GM21786 (cell line): ENCODE data around the gene TRIM74.
"Not testable (repeated sequence)": the region's sequence is repeated elsewhere in the genome, so short reads cannot be mapped to it uniquely, and the experiment has no call there.

ENCODE experiments used
- ATAC-seq: cut with Tn5 transposase; IDR thresholded peaks from one replicate; pipeline ENCODE4 v1.9.1; 2021; ENCODE audit not compliant: unreplicated experiment

TRIM74 gene

DNA sequence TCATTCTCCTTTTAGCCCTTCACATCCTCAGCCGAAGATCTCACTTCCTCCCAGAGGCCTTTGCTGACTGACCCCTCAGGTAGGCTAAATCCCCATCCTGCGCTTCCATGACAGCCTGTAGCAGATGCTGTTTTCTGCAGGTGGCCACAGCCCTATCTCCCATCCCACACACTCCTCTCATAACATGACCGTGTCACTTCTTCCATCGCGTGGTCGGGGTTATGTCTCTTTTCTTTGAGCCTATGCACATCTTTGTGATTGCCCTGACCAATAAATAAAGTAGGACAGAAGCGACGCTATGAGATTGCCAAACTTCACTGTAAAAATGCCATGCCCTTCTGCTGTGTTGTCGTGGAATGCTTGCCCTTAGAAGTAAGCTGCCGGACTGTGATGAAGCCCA, 55.5 kb downstream of the TRIM74 start:
- ATAC-seq, result not testable (repeated sequence)

DNA sequence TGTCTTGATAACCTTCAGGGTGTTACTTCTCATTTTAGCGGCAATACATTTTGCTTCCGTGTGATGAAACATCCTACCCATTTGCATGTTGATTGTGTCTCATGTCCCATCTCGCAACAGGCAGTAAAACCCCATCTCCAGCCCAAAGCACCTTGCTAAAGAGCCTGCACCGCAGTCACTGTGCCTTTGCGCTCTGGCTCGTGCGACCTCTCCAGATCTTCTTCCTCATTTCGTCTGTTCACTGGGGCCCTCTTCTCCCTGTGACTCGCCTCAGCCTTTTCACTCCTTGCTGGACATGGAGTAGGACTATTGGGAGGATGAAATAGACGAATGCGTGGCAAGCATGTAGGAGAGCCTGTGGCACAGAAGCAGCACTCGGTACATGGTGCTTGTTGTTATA, 57.9 kb downstream of the TRIM74 start:
- not testable (repeated sequence) for ATAC-seq
